ENCODE measurements around the gene TRNP1.

Gene TRNP1

DNA sequence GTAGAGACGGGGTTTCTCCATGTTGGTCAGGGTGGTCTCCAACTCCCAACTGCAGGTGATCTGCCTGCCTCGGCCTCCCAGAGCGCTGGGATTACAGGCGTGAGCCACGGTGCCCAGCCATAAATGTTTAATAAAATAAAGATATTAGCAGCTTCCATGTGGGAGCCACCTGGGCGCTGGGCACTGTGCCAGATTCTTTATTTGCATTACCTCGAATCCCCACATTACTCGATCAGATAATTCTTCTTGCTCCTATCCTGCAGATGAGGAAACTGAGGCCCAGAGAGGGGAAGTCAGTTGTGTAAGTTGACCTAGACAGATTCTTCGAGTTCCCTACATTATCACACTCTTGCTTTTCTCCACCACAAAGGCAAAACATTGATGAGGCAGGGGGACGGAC is 44.0 kb downstream of the TRNP1 start:
- TF ChIP-seq, protein P1, sequence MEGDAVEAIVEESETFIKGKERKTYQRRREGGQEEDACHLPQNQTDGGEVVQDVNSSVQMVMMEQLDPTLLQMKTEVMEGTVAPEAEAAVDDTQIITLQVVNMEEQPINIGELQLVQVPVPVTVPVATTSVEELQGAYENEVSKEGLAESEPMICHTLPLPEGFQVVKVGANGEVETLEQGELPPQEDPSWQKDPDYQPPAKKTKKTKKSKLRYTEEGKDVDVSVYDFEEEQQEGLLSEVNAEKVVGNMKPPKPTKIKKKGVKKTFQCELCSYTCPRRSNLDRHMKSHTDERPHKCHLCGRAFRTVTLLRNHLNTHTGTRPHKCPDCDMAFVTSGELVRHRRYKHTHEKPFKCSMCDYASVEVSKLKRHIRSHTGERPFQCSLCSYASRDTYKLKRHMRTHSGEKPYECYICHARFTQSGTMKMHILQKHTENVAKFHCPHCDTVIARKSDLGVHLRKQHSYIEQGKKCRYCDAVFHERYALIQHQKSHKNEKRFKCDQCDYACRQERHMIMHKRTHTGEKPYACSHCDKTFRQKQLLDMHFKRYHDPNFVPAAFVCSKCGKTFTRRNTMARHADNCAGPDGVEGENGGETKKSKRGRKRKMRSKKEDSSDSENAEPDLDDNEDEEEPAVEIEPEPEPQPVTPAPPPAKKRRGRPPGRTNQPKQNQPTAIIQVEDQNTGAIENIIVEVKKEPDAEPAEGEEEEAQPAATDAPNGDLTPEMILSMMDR (IDR thresholded peaks at IDR 0.05; ENCODE audit: unreplicated experiment in 3 of 3): no peak
- Mint-ChIP-seq H3K4me3 (no peak overlapping the region), H3K4me1 (no peaks in the 10 kb centered on the region), H3K36me3 (ENCODE audit: low read depth) (no peaks in the 10 kb centered on the region), H3K27me3 (ENCODE audit: low read depth) (peaks cover 7% of the 10 kb centered on the region), H3K9me3 (no peaks in the 10 kb centered on the region), H3K27ac (no peak overlapping the region)

DNA sequence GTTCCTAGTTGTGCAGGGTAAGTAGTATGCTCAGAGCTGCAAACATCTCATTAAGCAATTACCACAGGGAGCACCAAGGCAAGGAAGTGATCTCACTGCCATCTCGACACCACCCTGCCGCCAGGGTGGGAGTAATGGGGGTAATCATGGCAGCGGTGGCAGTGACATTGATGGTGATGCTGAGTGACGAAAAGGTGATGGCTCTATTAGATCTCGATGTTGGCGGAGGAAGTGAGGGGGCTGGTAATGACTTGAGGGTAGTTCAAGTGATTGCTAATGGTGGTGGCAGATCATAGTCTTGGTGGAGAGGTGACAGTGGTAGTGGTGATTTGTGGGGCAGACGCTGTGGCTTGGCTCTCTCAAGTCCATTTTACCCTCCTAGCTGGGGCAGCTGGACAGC is 44.5 kb downstream of the TRNP1 start:
- no peaks in the 10 kb centered on the region for H3K9me3 Mint-ChIP-seq
- H3K4me1 Mint-ChIP-seq: no peaks in the 10 kb centered on the region
- H3K36me3 Mint-ChIP-seq (ENCODE audit: low read depth): no peaks in the 10 kb centered on the region
- H3K27me3 Mint-ChIP-seq (ENCODE audit: low read depth): peaks cover 7% of the 10 kb centered on the region
- no peak overlapping the region for H3K27ac Mint-ChIP-seq
- no peak overlapping the region for H3K4me3 Mint-ChIP-seq
- TF ChIP-seq, protein P1 (IDR thresholded peaks at IDR 0.05; ENCODE audit: unreplicated experiment in 3 of 3): no peak

DNA sequence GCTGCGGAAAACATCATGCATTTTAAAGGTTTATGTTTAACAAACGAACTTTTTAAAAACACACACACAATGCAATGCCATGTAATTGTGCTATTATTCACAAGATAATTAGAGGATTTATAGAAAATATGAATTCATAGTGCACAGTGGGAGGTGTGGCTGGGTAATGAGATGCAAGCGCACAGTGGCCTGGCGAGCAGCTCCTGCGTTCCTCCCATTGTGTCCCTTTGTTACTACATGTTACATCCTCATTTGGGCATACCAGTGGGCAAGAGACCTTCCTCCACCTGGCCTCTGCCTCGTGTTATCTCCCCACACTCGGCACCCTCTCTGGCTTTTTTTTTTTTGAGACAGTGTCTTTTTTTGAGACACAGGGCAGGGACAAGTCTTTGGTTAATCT is 49.2 kb downstream of the TRNP1 start:
- H3K9me3 Mint-ChIP-seq: no peaks in the 10 kb centered on the region
- no peak overlapping the region for H3K27ac Mint-ChIP-seq
- no peaks in the 10 kb centered on the region for H3K36me3 Mint-ChIP-seq (ENCODE audit: low read depth)
- peaks cover 13% of the 10 kb centered on the region for H3K4me1 Mint-ChIP-seq
- H3K4me3 Mint-ChIP-seq: no peak overlapping the region
- H3K27me3 Mint-ChIP-seq (ENCODE audit: low read depth): peaks cover 7% of the 10 kb centered on the region
- TF ChIP-seq, protein P1 (IDR thresholded peaks at IDR 0.05; ENCODE audit: unreplicated experiment in 3 of 3): no peak

DNA sequence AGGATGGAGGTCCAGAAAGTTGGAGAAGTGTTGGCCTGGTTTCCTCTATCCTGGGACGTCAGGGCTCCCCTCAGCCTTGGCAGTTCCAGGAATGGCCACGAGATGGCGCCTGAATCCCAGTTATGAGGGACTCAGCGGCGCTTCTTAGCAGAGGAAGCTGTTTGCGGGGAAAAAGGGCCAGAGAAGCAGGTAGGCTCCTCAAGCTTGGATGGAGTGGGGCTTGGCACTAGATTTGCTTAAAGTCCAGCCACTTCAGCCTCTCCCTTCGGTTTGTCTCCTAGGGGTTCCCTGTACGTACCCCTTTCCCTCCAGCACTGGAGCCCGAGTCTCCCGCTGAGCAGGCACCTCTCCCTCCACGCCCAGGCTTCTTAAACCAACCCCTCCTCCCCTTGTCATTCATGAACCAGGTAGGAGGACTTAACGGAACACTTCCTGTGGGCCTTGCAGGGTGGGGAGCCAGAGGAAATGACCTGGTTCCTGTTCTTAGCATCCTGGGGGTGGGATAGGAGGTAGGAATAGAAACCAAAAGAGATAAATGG is 51.2 kb downstream of the TRNP1 start:
- Mint-ChIP-seq H3K27ac (peak overlapping the region in 2 of 3 experiments; percentile 26 to 38), H3K4me3 (no peak overlapping the region), H3K9me3 (no peaks in the 10 kb centered on the region)

DNA sequence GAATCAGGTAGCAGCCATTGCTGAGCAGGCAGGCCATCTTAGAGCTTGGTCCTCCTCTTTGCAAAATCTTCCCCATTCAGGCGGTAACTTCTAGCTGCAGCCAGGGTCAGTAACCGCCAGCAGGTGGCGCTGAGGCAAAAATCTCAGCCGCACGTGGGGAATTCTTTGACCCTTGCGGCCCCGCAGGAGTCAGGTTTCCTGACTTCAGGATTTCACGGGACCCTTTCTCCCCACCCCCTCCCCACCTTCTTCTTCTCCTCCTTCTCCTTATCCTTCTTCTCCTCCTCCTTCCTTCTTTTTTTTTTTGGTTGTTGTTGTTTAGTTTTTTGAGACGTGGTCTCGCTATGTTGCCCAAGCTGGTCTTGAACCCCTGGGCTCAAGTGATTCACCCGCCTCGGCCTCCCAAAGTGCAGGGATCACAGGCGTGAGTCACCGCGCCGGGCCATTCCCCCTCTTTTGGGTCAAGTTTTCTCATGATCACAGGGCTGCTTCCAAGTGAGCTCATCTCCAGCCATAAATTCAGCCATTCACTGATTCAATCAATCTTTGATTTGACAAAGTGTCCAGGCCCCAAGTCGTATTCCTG is 52.6 kb downstream of the TRNP1 start:
- no peak overlapping the region for H3K4me3 Mint-ChIP-seq
- H3K4me1 Mint-ChIP-seq: peaks cover 24% of the 10 kb centered on the region
- H3K27ac Mint-ChIP-seq: peak overlapping the region; percentile 30 to 60 (median 45)
- TF ChIP-seq, protein P1 (IDR thresholded peaks at IDR 0.05; ENCODE audit: unreplicated experiment in 3 of 3): peak; percentile 83 to 94 (median 94)
- no peaks in the 10 kb centered on the region for H3K36me3 Mint-ChIP-seq (ENCODE audit: low read depth)
- H3K9me3 Mint-ChIP-seq: no peaks in the 10 kb centered on the region
- H3K27me3 Mint-ChIP-seq (ENCODE audit: low read depth): no peaks in the 10 kb centered on the region

More for the DNA sequence above, 51.2 kb downstream of the TRNP1 start:
- TF ChIP-seq, protein P1 (IDR thresholded peaks at IDR 0.05; ENCODE audit: unreplicated experiment in 3 of 3): peak; percentile 97
- H3K27me3 Mint-ChIP-seq (ENCODE audit: low read depth): peaks cover 4% of the 10 kb centered on the region
- H3K4me1 Mint-ChIP-seq: peaks cover 24% of the 10 kb centered on the region
- H3K36me3 Mint-ChIP-seq (ENCODE audit: low read depth): no peaks in the 10 kb centered on the region

DNA sequence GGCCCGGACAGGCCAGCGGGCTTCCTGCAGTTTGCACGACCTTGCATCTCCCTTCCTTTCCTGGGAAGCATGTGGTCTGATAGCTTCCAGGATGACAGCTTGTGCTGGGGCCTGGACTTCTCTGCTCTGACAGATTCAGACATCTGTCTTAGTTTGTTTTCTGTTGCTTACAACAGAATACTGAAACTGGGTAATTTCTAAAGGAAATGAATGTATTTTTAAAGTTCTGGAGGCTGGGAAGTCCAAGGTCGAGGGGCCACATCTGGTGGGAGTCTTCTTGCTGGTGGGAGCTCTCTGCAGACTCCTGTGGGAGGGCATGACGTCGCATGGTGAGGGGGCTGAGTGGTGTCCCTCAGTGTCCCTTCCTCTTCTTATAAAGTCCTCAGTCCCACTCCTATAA is 54.4 kb downstream of the TRNP1 start:
- TF ChIP-seq, protein P1 (IDR thresholded peaks at IDR 0.05; ENCODE audit: unreplicated experiment in 3 of 3): no peak
- peak overlapping the region; percentile 78 to 90 (median 90) for H3K27ac Mint-ChIP-seq

More for the DNA sequence above, 54.4 kb downstream of the TRNP1 start:
- Mint-ChIP-seq H3K9me3 (no peaks in the 10 kb centered on the region), H3K4me3 (peak overlapping the region in 1 of 3 experiments; percentile 22), H3K27me3 (ENCODE audit: low read depth) (no peaks in the 10 kb centered on the region), H3K36me3 (ENCODE audit: low read depth) (no peaks in the 10 kb centered on the region), H3K4me1 (peaks cover 24% of the 10 kb centered on the region)
